Measurements from ENCODE around the gene CASKIN2.

DNA sequence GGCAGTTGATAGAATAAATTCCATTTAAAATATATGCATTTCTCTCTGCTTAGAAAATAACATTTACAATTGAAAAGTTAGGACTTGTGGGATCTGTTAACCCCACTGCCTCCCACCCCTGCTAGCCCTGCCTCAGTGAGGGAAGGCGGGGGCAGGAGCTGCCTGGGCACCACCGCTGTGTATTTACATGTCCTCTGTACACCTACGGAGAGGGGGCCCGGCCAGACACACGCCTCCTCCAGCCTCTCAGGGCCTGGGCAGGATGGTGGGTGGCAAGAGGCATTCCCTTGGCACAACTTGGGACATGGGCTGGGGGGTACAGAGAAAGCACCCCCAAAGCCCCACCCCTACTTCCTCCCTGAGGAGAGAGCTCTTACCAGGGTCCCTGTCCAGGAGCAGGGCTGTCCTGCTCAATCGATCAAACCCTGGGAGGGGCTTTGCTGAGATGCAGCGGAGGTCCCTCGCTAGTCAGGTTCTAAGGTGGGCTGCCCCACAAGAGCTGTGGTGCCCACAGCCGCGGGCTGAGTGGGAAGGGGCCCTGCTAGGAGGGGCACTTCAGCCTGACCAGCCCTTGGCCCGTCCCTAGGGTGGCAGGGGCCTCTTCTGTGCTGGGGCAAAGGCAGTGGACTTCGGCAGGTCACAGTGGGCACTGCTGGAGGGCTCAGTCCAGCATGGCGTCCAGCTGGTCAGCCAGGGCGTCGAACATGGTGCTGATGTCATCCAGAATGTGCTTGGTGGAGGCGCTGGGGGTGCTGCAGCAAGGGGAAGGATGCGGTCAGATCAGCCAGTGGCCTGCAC lies 14.7 kb downstream of the CASKIN2 start:
- TF ChIP-seq POLR2A (IDR thresholded peaks at IDR 0.05): no peak
- TF ChIP-seq POLR2AphosphoS5 (IDR thresholded peaks at IDR 0.05): no peak
